PC-9 (cell line): ENCODE measurements around the gene RHOBTB1.

ENCODE experiments used
- CTCF ChIP-seq: fragments of 200-600 bp; sonication (generic); conservative IDR thresholded peaks from 2 replicates; pipeline ENCODE4 v1.6.1; 2017; ENCODE audit warnings: mixed run types, antibody characterized with exemption, mild to moderate bottlenecking, moderate library complexity
- EZH2 ChIP-seq: fragments of 200-600 bp; sonication (generic); IDR thresholded peaks from 2 replicates; pipeline ENCODE4 v1.8.0; 2017; ENCODE audit warnings: antibody characterized with exemption, low read depth

GRCh38 chr10:60869652-60870415, 74.2 kb downstream of the RHOBTB1 start:
- TF ChIP-seq EZH2 (no peak), CTCF (no peak)
